HEK293 (cell line): ENCODE data around the gene TMC4.

Experiments
- CTCF ChIA-PET: fragments of 350-600 bp; formaldehyde crosslinking; extraction: SDS; loops from one replicate; lab custom pipeline; 2021; ENCODE audit warnings: antibody characterized with exemption; lab: Yijun Ruan, JAX
- POLR2A ChIA-PET: fragments of 300-600 bp; formaldehyde crosslinking; extraction: SDS; loops from one replicate; lab custom pipeline; 2020; ENCODE audit warnings: antibody characterized with exemption, inconsistent platforms; lab: Yijun Ruan, JAX
- H3K27ac ChIP-seq: fragments of 200-500 bp; sonication (Bioruptor generic); 2 replicates; pipeline ENCODE4 v1.5.1; 2014; ENCODE audit warnings: low read depth, low read length, control low read depth, inconsistent platforms; ENCODE audit errors: extremely low read depth
- H3K36me3 ChIP-seq, 2 experiments: fragments of 200-500 bp in 1 of 2; sonication (Bioruptor generic) in 1 of 2; 1 replicate in 1 of 2; 2 replicates in 1 of 2; pipeline ENCODE4 v1.5.1; 2014 to 2017; ENCODE audit warnings: inconsistent platforms in 2 of 2, low read length in 2 of 2; ENCODE audit not compliant: control insufficient read depth in 2 of 2, insufficient read depth in 1 of 2
- H3K4me1 ChIP-seq: fragments of 200-500 bp; sonication (Bioruptor generic); 2 replicates; pipeline ENCODE4 v1.5.1; 2014; ENCODE audit warnings: mild to moderate bottlenecking, low read length, inconsistent platforms; ENCODE audit not compliant: control insufficient read depth, insufficient read depth
- H3K4me3 ChIP-seq: 2 replicates; pipeline ENCODE4 v1.5.1; 2011; ENCODE audit warnings: low read depth, mild to moderate bottlenecking, control low read depth, low read length, moderate library complexity
- H3K9me3 ChIP-seq: fragments of 200-500 bp; sonication (Bioruptor generic); 2 replicates; pipeline ENCODE4 v1.5.1; 2014; ENCODE audit warnings: low read depth, low read length, inconsistent platforms; ENCODE audit not compliant: control insufficient read depth, insufficient read depth
- HOXA7 ChIP-seq: sonication (generic); formaldehyde crosslinking; IDR thresholded peaks from 2 replicates; pipeline ENCODE4 v1.8.1; 2022; ENCODE audit warnings: missing genetic modification reagents, borderline replicate concordance
- MZF1 ChIP-seq: fragments of 450-650 bp; formaldehyde crosslinking; IDR thresholded peaks from 2 replicates; pipeline ENCODE4 v1.5.1; 2017; ENCODE audit warnings: missing biosample characterization, missing genetic modification characterization, borderline replicate concordance
- PRDM1 ChIP-seq: fragments of 450-650 bp; formaldehyde crosslinking; IDR thresholded peaks from 2 replicates; pipeline ENCODE4; 2016; ENCODE audit warnings: missing biosample characterization, missing genetic modification characterization
- SETDB1 ChIP-seq: IDR thresholded peaks from one replicate; pipeline ENCODE4 v1.6.1; 2017; ENCODE audit warnings: mild to moderate bottlenecking, low read length, moderate library complexity, mixed read lengths; ENCODE audit not compliant: insufficient read length
- SP7 ChIP-seq: fragments of 450-650 bp; formaldehyde crosslinking; IDR thresholded peaks from 2 replicates; pipeline ENCODE4 v1.5.1; 2016; ENCODE audit warnings: missing biosample characterization, missing genetic modification characterization
- ZBTB1 ChIP-seq: fragments of 450-650 bp; formaldehyde crosslinking; IDR thresholded peaks from 2 replicates; pipeline ENCODE4 v1.5.1; 2016; ENCODE audit warnings: missing biosample characterization, missing genetic modification characterization
- ZFP3 ChIP-seq: fragments of 450-650 bp; formaldehyde crosslinking; IDR thresholded peaks from 2 replicates; pipeline ENCODE4 v1.5.1; 2016; ENCODE audit warnings: low read depth, missing biosample characterization, missing genetic modification characterization
- ZNF121 ChIP-seq: fragments of 450-650 bp; formaldehyde crosslinking; IDR thresholded peaks from 2 replicates; pipeline ENCODE4 v1.5.1; 2016; ENCODE audit warnings: missing biosample characterization, missing genetic modification characterization
- ZNF133 ChIP-seq: fragments of 450-650 bp; formaldehyde crosslinking; IDR thresholded peaks from 2 replicates; pipeline ENCODE4 v1.5.1; 2016; ENCODE audit warnings: missing biosample characterization, missing genetic modification characterization
- ZNF2 ChIP-seq: fragments of 450-650 bp; formaldehyde crosslinking; IDR thresholded peaks from 2 replicates; pipeline ENCODE4 v1.5.1; 2016; ENCODE audit warnings: missing biosample characterization, missing genetic modification characterization
- ZNF248 ChIP-seq: fragments of 450-650 bp; formaldehyde crosslinking; IDR thresholded peaks from 2 replicates; pipeline ENCODE4 v1.5.1; 2017; ENCODE audit warnings: missing biosample characterization, missing genetic modification characterization
- ZNF292 ChIP-seq: fragments of 450-650 bp; formaldehyde crosslinking; IDR thresholded peaks from 2 replicates; pipeline ENCODE4 v1.5.1; 2016; ENCODE audit warnings: low read depth, missing biosample characterization, missing genetic modification characterization, borderline replicate concordance
- ZNF302 ChIP-seq: fragments of 450-650 bp; formaldehyde crosslinking; IDR thresholded peaks from 2 replicates; pipeline ENCODE4 v1.5.1; 2016; ENCODE audit warnings: missing biosample characterization, missing genetic modification characterization, low read depth
- ZNF324 ChIP-seq: fragments of 450-650 bp; formaldehyde crosslinking; IDR thresholded peaks from 2 replicates; pipeline ENCODE4 v1.5.1; 2016; ENCODE audit warnings: missing biosample characterization, missing genetic modification characterization
- ZNF366 ChIP-seq: fragments of 450-650 bp; formaldehyde crosslinking; conservative IDR thresholded peaks from 2 replicates; pipeline ENCODE4 v1.5.1; 2016; ENCODE audit warnings: missing biosample characterization, missing genetic modification characterization
- ZNF654 ChIP-seq: fragments of 450-650 bp; formaldehyde crosslinking; IDR thresholded peaks from 2 replicates; pipeline ENCODE4 v1.5.1; 2016; ENCODE audit warnings: low read depth, missing biosample characterization, missing genetic modification characterization
- ZNF658 ChIP-seq: fragments of 450-650 bp; formaldehyde crosslinking; IDR thresholded peaks from 2 replicates; pipeline ENCODE4; 2016; ENCODE audit warnings: missing biosample characterization, missing genetic modification characterization
- ZNF664 ChIP-seq: fragments of 450-650 bp; formaldehyde crosslinking; IDR thresholded peaks from 2 replicates; pipeline ENCODE4 v1.5.1; 2016; ENCODE audit warnings: missing biosample characterization, missing genetic modification characterization
- TF ChIP-seq, protein P1 (sequence below): fragments of 450-650 bp; formaldehyde crosslinking; IDR thresholded peaks from 2 replicates; pipeline ENCODE4 v1.5.1; 2016; ENCODE audit warnings: missing biosample characterization, missing genetic modification characterization
- TF ChIP-seq, protein P2 (sequence below): fragments of 450-650 bp; formaldehyde crosslinking; optimal IDR thresholded peaks from 2 replicates; pipeline ENCODE3; 2016; ENCODE audit warnings: missing biosample characterization, mild to moderate bottlenecking, missing genetic modification characterization
- TF ChIP-seq, protein P3 (sequence below): fragments of 450-650 bp; formaldehyde crosslinking; conservative IDR thresholded peaks from 2 replicates; pipeline ENCODE4 v1.5.1; 2016; ENCODE audit warnings: low read depth, missing biosample characterization, missing genetic modification characterization
- TF ChIP-seq, protein P4 (sequence below): fragments of 450-650 bp; formaldehyde crosslinking; IDR thresholded peaks from 2 replicates; pipeline ENCODE4 v1.5.1; 2016; ENCODE audit warnings: missing biosample characterization, missing genetic modification characterization
- TF ChIP-seq, protein P5 (sequence below): fragments of 450-650 bp; formaldehyde crosslinking; IDR thresholded peaks from 2 replicates; pipeline ENCODE4 v1.5.1; 2016; ENCODE audit warnings: missing biosample characterization, missing genetic modification characterization

TMC4 gene

DNA sequence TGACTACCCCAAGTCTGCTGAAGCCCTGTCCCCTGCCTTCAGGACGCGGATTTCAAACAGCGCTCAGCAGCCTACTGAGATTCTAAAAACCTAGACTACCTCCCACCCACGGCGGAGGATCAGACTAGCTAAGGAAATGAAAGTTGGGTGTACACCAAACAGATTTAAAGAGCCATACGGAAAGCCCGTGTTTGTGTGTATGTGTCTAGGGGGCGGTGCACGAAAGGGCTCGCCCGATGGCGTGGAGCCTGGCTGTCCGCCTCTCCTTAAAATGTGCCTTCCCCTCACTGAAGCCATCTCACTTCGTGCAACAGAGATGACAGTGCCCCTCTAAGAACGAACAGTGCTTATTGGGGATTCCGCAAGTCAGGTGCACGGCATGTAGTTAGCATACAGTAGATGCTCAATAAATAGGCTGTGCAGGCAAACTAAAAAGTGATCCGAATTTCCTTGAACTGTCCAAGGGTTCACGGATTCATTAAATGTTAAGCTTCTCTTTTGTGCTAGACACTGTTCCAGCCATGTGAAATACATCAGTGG is 14.1 kb downstream of the TMC4 start:
- ChIA-PET CTCF (interaction anchor here (0.7 to 1.9 kb wide), 7 partner anchors 9 to 232 kb away, joined by 3 to 15 read pairs (median 5); partner anchors contain the start of gene CNOT3), POLR2A (interaction anchor here (1.1 to 3.2 kb wide), 11 partner anchors 10 to 51 kb away, joined by 3 to 60 read pairs (median 11); partner anchors contain the start of genes CNOT3, MBOAT7, PRPF31 and RPS9)
- H3K4me3 ChIP-seq: peak overlapping the region; percentile 96
- H3K27ac ChIP-seq: peak overlapping the region; percentile 63; the same call in 1 of the 2 replicates
- H3K4me1 ChIP-seq: peaks cover 4% of the 10 kb centered on the region; the same call in 1 of the 2 replicates
- no peaks in the 10 kb centered on the region for H3K9me3 ChIP-seq
- H3K36me3 ChIP-seq: peaks cover 19 to 40% of the 10 kb centered on the region in 2 experiments
- TF ChIP-seq ZNF324 (tag by site-specific recombination) (no peak), ZNF366 (tag by site-specific recombination) (no peak), ZNF121 (no peak; the same call in 1 of the 2 replicates), ZNF2 (tag by site-specific recombination) (no peak), ZBTB1 (tag by site-specific recombination) (peak; percentile 62; the same call in 1 of the 2 replicates), ZNF654 (tag by site-specific recombination) (no peak), SP7 (tag by site-specific recombination) (no peak; the same call in 1 of the 2 replicates), ZNF248 (tag by site-specific recombination) (no peak), ZNF302 (tag by site-specific recombination) (no peak), ZFP3 (tag by site-specific recombination) (no peak), ZNF133 (tag by site-specific recombination) (no peak), ZNF292 (tag by site-specific recombination) (no peak), MZF1 (tag by site-specific recombination) (peak; percentile 24; the same call in 1 of the 2 replicates), SETDB1 (no peak), PRDM1 (tag by site-specific recombination) (peak; percentile 62), ZNF664 (tag by site-specific recombination) (peak; percentile 100), HOXA7 (CRISPR knock-in tag) (no peak), ZNF658 (tag by site-specific recombination) (no peak)
- TF ChIP-seq, protein P1, sequence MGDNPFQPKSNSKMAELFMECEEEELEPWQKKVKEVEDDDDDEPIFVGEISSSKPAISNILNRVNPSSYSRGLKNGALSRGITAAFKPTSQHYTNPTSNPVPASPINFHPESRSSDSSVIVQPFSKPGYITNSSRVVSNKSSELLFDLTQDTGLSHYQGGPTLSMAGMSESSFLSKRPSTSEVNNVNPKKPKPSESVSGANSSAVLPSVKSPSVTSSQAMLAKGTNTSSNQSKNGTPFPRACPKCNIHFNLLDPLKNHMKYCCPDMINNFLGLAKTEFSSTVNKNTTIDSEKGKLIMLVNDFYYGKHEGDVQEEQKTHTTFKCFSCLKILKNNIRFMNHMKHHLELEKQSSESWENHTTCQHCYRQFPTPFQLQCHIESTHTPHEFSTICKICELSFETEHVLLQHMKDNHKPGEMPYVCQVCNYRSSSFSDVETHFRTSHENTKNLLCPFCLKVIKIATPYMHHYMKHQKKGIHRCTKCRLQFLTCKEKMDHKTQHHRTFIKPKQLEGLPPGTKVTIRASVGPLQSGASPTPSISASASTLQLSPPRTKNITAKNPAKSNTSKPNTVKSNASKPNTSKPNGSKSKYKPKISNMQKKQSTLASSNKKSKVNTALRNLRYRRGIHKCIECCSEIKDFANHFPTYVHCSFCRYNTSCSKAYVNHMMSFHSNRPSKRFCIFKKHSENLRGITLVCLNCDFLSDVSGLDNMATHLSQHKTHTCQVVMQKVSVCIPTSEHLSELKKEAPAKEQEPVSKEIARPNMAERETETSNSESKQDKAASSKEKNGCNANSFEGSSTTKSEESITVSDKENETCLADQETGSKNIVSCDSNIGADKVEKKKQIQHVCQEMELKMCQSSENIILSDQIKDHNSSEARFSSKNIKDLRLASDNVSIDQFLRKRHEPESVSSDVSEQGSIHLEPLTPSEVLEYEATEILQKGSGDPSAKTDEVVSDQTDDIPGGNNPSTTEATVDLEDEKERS (tag by site-specific recombination): peak; percentile 33; the same call in 1 of the 2 replicates
- TF ChIP-seq, protein P2, sequence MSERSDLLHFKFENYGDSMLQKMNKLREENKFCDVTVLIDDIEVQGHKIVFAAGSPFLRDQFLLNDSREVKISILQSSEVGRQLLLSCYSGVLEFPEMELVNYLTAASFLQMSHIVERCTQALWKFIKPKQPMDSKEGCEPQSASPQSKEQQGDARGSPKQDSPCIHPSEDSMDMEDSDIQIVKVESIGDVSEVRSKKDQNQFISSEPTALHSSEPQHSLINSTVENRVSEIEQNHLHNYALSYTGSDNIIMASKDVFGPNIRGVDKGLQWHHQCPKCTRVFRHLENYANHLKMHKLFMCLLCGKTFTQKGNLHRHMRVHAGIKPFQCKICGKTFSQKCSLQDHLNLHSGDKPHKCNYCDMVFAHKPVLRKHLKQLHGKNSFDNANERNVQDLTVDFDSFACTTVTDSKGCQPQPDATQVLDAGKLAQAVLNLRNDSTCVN (tag by site-specific recombination): peak; percentile 1
- TF ChIP-seq, protein P3, sequence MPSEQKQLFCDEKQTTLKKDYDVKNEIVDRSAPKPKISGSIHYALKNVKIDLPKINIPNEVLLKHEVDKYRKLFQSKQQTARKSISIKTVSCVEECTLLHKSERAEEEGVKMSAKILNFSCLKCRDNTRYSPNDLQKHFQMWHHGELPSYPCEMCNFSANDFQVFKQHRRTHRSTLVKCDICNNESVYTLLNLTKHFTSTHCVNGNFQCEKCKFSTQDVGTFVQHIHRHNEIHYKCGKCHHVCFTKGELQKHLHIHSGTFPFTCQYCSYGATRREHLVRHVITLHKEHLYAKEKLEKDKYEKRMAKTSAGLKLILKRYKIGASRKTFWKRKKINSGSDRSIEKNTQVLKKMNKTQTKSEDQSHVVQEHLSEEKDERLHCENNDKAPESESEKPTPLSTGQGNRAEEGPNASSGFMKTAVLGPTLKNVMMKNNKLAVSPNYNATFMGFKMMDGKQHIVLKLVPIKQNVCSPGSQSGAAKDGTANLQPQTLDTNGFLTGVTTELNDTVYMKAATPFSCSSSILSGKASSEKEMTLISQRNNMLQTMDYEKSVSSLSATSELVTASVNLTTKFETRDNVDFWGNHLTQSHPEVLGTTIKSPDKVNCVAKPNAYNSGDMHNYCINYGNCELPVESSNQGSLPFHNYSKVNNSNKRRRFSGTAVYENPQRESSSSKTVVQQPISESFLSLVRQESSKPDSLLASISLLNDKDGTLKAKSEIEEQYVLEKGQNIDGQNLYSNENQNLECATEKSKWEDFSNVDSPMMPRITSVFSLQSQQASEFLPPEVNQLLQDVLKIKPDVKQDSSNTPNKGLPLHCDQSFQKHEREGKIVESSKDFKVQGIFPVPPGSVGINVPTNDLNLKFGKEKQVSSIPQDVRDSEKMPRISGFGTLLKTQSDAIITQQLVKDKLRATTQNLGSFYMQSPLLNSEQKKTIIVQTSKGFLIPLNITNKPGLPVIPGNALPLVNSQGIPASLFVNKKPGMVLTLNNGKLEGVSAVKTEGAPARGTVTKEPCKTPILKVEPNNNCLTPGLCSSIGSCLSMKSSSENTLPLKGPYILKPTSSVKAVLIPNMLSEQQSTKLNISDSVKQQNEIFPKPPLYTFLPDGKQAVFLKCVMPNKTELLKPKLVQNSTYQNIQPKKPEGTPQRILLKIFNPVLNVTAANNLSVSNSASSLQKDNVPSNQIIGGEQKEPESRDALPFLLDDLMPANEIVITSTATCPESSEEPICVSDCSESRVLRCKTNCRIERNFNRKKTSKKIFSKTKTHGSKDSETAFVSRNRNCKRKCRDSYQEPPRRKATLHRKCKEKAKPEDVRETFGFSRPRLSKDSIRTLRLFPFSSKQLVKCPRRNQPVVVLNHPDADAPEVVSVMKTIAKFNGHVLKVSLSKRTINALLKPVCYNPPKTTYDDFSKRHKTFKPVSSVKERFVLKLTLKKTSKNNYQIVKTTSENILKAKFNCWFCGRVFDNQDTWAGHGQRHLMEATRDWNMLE (tag by site-specific recombination): no peak
- TF ChIP-seq, protein P4, sequence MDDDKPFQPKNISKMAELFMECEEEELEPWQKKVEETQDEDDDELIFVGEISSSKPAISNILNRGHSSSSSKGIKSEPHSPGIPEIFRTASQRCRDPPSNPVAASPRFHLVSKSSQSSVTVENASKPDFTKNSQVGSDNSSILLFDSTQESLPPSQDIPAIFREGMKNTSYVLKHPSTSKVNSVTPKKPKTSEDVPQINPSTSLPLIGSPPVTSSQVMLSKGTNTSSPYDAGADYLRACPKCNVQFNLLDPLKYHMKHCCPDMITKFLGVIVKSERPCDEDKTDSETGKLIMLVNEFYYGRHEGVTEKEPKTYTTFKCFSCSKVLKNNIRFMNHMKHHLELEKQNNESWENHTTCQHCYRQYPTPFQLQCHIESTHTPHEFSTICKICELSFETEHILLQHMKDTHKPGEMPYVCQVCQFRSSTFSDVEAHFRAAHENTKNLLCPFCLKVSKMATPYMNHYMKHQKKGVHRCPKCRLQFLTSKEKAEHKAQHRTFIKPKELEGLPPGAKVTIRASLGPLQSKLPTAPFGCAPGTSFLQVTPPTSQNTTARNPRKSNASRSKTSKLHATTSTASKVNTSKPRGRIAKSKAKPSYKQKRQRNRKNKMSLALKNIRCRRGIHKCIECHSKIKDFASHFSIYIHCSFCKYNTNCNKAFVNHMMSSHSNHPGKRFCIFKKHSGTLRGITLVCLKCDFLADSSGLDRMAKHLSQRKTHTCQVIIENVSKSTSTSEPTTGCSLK: no peak
- TF ChIP-seq, protein P5, sequence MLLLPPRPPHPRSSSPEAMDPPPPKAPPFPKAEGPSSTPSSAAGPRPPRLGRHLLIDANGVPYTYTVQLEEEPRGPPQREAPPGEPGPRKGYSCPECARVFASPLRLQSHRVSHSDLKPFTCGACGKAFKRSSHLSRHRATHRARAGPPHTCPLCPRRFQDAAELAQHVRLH (tag by site-specific recombination): no peak
